HepG2 (cell line): ENCODE measurements around the gene MYO7A. TPM values are rescaled to one million over a fixed set of nuclear protein-coding genes. Genes with fewer than 3 reads are reported as not detected.

Experiments
- ATAC-seq: fragments of 200-7000 bp; cut with Tn5 transposase; 3 replicates; pipeline ENCODE4 v1.9.1; 2020; ENCODE audit warnings: mild to moderate bottlenecking, moderate library complexity
- BruUV-seq: library from RNA; stranded (reverse); fragments of 400-500 nt; replicated peaks from 2 replicates; lab custom pipeline; 2021; lab: Mats Ljungman, UMichigan
- CTCF ChIA-PET: fragments of 300-600 bp; formaldehyde crosslinking; extraction: SDS; loops from one replicate; lab custom pipeline; 2021; ENCODE audit warnings: low total read pairs, inconsistent platforms, low intra/inter-chr PET ratio; lab: Yijun Ruan, JAX
- POLR2A ChIA-PET: fragments of 350-600 bp; sonication (Branson Sonifier 250); formaldehyde crosslinking; loops from one replicate; lab custom pipeline; 2020; ENCODE audit warnings: antibody characterized with exemption, inconsistent platforms; lab: Yijun Ruan, JAX
- DNase-seq: peaks from one replicate; pipeline ENCODE4 v3.0.0-alpha.2; 2015; ENCODE audit warnings: low spot score
- FAIRE-seq: peaks from 3 replicates; lab custom pipeline; 2011; peaks lifted over from hg19 to GRCh38; lab: Jason Lieb, UNC
- H2AFZ ChIP-seq: one replicate; pipeline ENCODE4 v1.6.1; 2011; ENCODE audit warnings: low read length, inconsistent platforms
- H3K27ac ChIP-seq: fragments of 300-600 bp; 3 replicates; pipeline ENCODE4 v1.8.0; 2011; ENCODE audit warnings: mixed run types, mild to moderate bottlenecking, mixed read lengths, low read length, inconsistent platforms; ENCODE audit not compliant: insufficient read depth; ENCODE audit errors: extremely low read length
- H3K27me3 ChIP-seq, 2 experiments: fragments of 200-600 bp in 1 of 2; 2 replicates in 1 of 2; 3 replicates in 1 of 2; pipeline versions ENCODE4 v1.6.0 to v1.8.0; 2011; ENCODE audit warnings: low read length in 2 of 2, mild to moderate bottlenecking in 2 of 2, moderate library complexity in 2 of 2, inconsistent platforms in 1 of 2; ENCODE audit not compliant: insufficient read depth in 2 of 2, control insufficient read depth in 1 of 2
- H3K36me3 ChIP-seq, 2 experiments: fragments of 200-600 bp in 1 of 2; replicated peaks in 1 of 2; 2 replicates in 1 of 2; 3 replicates in 1 of 2; pipeline versions ENCODE4 v1.5.1 to v1.8.0; 2011; ENCODE audit warnings: low read length in 2 of 2, inconsistent platforms in 1 of 2; ENCODE audit not compliant: insufficient read depth in 2 of 2, control insufficient read depth in 1 of 2
- H3K4me1 ChIP-seq: 2 replicates; pipeline ENCODE4 v1.5.1; 2012; ENCODE audit warnings: low read length, inconsistent platforms; ENCODE audit not compliant: insufficient read depth
- H3K4me2 ChIP-seq: 2 replicates; pipeline ENCODE4 v1.6.0; 2011; ENCODE audit warnings: low read depth, low read length, inconsistent platforms
- H3K4me3 ChIP-seq, 3 experiments: fragments of 200-600 bp in 1 of 3; sonication (generic), shearing (Covaris generic) in 1 of 3; replicated peaks in 1 of 3; 2 replicates each; pipeline ENCODE4 v1.5.1; 2011 to 2016; ENCODE audit warnings: low read length in 3 of 3, inconsistent platforms in 2 of 3, low read depth in 2 of 3, mild to moderate bottlenecking in 2 of 3, control low read depth in 1 of 3, mixed read lengths in 1 of 3; ENCODE audit not compliant: insufficient read depth in 1 of 3
- H3K79me2 ChIP-seq: one replicate; pipeline ENCODE4 v1.6.1; 2011; ENCODE audit warnings: low read length, inconsistent platforms; ENCODE audit not compliant: insufficient read depth
- H3K9ac ChIP-seq: 2 replicates; pipeline ENCODE4 v1.6.0; 2011; ENCODE audit warnings: mild to moderate bottlenecking, low read depth, low read length, inconsistent platforms; ENCODE audit not compliant: insufficient read depth
- H3K9me3 ChIP-seq: 2 replicates; pipeline ENCODE4 v1.5.1; 2012; ENCODE audit warnings: mild to moderate bottlenecking, low read length
- H4K20me1 ChIP-seq: 2 replicates; pipeline ENCODE4 v1.6.0; 2011; ENCODE audit warnings: inconsistent platforms, mild to moderate bottlenecking, low read length, moderate library complexity; ENCODE audit not compliant: insufficient read depth
- ERF ChIP-seq: IDR thresholded peaks from 2 replicates; pipeline ENCODE4 v1.6.1; 2018; ENCODE audit warnings: missing biosample characterization, missing genetic modification reagents
- ZBTB33 ChIP-seq: sonication (generic); formaldehyde crosslinking; IDR thresholded peaks from 2 replicates; pipeline ENCODE4 v1.4.0; 2020; ENCODE audit warnings: missing genetic modification reagents
- ZMAT5 ChIP-seq: sonication (generic); formaldehyde crosslinking; IDR thresholded peaks from 2 replicates; pipeline ENCODE4 v1.5.0; 2020; ENCODE audit warnings: mild to moderate bottlenecking, low read depth, missing genetic modification reagents, borderline replicate concordance
- ZNF775 ChIP-seq: sonication (generic); formaldehyde crosslinking; IDR thresholded peaks from 2 replicates; pipeline ENCODE4 v1.4.0; 2020; ENCODE audit warnings: missing genetic modification reagents, mild to moderate bottlenecking, moderate library complexity, borderline replicate concordance
- WGBS: methylation state at CpG from one replicate; pipeline ENCODE4 v1.1.6; 2017; ENCODE audit warnings: low lambda C conversion rate; 5-methylcytosine and 5-hydroxymethylcytosine counted together
- in situ Hi-C: cut with HindIII; loops from 2 replicates; pipeline ENCODE4 v1.10.0; 2017; ENCODE audit warnings: low pct_unique_long_range_greater_than_20kb; ENCODE audit not compliant: extremely low pct_ligation_motif_present
- intact Hi-C: fragments of 100-400 bp; cut with micrococcal nuclease; formaldehyde crosslinking; loops from one replicate; pipeline ENCODE4 v1.10.0; 2022; ENCODE audit not compliant: unreplicated experiment
- polyA plus RNA-seq, 8 experiments: library from polyadenylated mRNA; depleted of rRNA in 3 of 8; stranded (reverse) in 7 of 8; unstranded in 1 of 8; fragments of >200 nt; fragmentation: Illumina TruSeq in 4 of 8; extraction: Trizol in 4 of 8; gene quantifications; 2 replicates each; pipeline versions ENCODE4 v1.2.1 to v1.2.3, GENCODE V29; 2011 to 2016; ENCODE audit warnings: low read depth in 4 of 8, missing spikeins in 1 of 8, mixed read lengths in 1 of 8; ENCODE audit not compliant: insufficient read depth in 1 of 8
- total RNA-seq, 5 experiments: library from RNA; depleted of rRNA; stranded (reverse); fragments of >200 nt; fragmentation: Illumina TruSeq; extraction: Trizol; gene quantifications; 2 replicates each; pipeline ENCODE4 v1.2.3, GENCODE V29; 2016; ENCODE audit warnings: low read depth in 1 of 5

MYO7A gene
- total and polyA plus RNA-seq, 2 of the 13 experiments (the other 11 are each of a cell fraction or from before 2014, with no cell fraction given) = 7.5 to 10.0 TPM

GRCh38 chr11:77102246-77103210 is 25.5 kb upstream of the MYO7A start, which contains the start of gene OMP:
Gene OMP (plus strand): TSS chr11:77102840. CDS start chr11:77102840, 0 bp downstream.
- Histone ChIP-seq H3K9ac (no peak within 1 kb of the TSS), H3K4me3 (no peak within 1 kb of the TSS), H2AFZ (no peak within 1 kb of the TSS), H3K79me2 (no peaks in the 10 kb centered on the region), H3K36me3 (no peaks in the 10 kb centered on the region), H3K9me3 (no peaks in the 10 kb centered on the region), H3K4me1 (peaks cover 18% of the 10 kb centered on the region), H3K4me2 (no peak within 1 kb of the TSS), H4K20me1 (no peaks in the 10 kb centered on the region), H3K27ac (no peak within 1 kb of the TSS), H3K27me3 (peaks cover 1 to 4% of the 10 kb centered on the region in 2 experiments; a peak in 2 of 5 replicates)
- POLR2A ChIA-PET = no interaction called here
- 74% methylated on average over 15 of the region's 37 CpGs for whole genome bisulfite sequencing
- CTCF ChIA-PET = interaction anchor here (1.8 to 2.7 kb wide), 2 partner anchors 55 to 183 kb away, joined by 6 to 18 read pairs; no protein-coding TSS in a partner anchor
- no peak for FAIRE-seq
- BruUV-seq = no TSS peak
- intact Hi-C loops (no loop called here), in situ Hi-C loops (no loop called here)
- ATAC-seq = no peak
- no peak for DNase-seq
- TF ChIP-seq ZNF775 (peak; percentile 46; the same call in 1 of the 2 replicates), ZBTB33 (CRISPR knock-in tag) (peak; percentile 60; the same call in 1 of the 2 replicates), ZMAT5 (CRISPR knock-in tag) (no peak), ERF (no peak)
